NCI-H1092 (cell line): ENCODE measurements around the gene ZNF20.

Experiments used
- DNase-seq: peaks from one replicate; lab custom pipeline; 2025; lab: John Stamatoyannopoulos, UW

The ZNF20 gene

DNA sequence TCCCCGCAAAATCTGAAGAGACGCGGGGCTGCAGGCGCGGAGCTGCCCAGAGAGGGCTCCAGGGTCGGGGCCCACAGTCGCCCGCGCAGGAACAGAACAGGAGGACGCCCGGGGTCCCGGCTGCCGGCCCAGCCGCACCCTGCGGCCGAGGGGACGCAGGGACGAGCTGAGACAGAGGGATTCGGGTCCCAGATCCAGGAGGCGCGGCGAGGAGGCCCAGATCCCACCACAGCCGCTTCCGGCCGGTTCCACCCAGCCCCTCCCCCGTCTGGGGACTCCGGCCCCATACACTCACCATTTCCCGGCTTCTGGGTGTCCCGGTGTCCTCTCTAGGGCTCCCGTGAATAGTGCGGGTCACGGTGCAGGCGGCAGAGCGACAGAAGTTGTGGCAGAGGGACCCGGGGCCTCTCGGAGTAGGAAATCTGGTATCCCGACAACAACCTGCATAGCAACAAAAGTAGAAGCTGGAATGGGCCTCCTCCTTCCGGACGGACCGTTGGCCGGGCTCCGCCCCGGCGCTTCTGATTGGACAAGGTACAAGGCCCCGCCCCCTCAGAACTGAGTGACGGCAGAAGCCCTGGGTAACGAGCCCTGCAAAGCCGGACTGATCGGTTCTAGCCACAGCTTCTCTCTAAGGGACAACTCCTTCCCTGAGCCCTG lies at the start of gene ZNF20:
Gene ZNF20, minus strand, starts transcription at position 466 of the 660 bp plus-strand sequence. Its CDS starts 168 bp downstream, at position 298.
- peak; percentile 84 for DNase-seq

DNA sequence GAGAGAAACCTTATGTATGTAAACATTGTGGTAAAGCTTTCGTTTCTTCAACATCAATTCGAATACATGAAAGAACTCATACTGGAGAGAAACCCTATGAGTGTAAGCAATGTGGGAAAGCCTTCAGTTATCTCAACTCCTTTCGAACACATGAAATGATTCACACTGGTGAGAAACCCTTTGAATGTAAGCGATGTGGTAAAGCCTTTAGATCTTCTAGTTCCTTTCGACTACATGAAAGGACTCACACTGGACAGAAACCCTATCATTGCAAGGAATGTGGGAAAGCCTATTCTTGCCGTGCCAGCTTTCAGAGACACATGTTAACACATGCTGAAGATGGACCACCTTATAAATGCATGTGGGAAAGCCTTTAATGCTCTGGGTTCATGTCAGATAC lies 47.5 kb upstream of the ZNF20 start:
- DNase-seq = no peak

DNA sequence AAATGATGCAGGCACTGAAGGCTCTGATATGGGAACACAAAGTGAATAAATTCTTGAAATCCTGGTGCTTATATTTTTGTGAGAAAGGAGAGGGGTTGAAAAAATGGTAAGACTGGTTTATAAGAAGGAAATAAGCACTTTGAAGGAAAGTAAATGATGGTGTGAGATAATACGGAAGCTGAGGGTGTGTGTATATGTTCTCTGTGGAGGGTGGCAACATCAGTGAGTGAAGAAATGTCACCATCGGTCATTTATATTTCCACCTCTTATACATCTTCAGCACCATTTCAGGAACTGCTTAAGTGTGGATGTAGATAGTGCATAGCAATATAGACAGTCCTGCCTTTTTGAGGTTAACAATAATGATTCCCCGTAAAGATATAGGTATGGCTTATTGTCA lies 40.2 kb upstream of the ZNF20 start:
- DNase-seq = no peak

DNA sequence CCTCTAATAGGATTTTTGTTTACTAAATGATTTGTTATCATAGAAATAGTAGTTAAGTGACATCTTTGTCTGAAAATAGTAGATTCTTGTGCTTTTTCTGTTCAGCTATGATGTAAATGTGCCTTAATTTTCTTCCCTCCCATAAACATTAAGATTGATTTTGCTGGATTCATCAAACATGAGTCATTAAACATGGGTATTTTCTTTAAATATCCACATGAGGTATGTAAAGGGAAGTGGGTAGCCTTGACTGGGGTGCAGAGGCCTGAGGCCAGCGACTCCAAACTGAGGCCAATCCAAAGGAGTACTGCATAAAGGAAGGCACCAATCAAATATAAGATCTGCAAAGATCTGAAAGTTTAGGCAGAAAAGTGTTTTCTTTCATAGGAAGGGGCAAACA lies 26.5 kb upstream of the ZNF20 start:
- no peak for DNase-seq

DNA sequence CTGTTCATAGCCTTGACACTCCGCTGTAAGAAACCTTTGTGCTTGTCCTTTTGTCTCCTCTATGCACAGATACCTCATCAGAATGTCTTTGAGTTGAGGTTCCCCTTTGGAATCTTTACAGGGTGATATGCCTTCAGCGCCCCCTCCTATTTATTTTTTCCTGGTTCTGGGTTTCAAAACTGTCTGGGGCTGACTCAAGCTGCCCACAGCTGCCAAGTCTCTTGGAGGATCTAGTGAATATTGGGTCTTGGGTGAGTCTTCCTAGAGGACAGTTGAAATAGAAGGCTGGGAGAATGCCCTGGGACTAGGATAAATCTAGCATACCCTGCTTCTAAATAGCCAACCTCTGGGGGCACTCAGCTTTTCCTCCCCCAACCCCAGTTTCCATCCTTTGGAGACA lies 23.7 kb upstream of the ZNF20 start:
- DNase-seq = no peak

DNA sequence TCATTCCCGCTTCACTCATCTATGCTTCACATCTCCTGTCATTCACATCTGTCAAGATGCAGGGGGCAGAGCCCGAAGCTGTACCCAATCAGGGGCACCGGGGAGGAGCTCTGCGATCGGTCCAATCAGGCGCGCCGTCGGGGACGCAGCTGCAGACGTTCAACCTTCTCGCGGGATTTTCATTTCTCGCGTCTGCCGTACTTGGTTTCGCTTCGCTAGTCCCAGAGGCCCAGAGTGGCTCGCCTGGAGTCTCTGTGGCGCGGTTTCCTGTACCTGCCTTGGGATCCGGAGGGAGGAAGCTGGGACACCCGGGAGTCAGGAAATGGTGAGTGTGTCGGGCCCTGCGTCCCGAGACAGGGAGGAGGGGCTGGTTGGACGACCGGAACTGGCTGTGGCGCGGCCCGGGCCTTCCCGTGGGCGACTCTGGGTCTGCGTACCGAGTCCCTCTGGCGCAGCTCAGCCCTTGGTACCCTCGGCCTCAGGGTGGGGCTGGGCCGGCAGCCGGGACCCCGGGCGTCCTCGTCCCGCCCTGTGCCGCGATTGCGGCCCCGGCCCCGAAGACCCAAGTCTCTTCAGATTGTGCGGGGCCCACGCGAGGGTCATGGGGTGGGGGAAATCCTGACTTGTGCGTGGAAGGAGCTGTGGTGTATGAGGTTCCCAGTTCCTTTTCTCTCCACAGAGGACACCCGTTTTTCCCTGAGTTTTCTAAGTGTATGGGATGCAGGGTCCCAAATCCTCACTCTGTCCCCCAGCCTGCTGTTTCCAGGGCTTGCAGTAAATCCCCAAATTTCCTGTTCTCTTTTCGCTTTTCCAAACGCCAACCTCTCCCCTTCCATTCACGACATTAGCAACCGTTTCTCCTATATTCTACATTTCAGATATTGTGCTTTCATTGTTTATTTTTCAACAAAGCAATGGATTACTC lies 23.0 kb upstream of the ZNF20 start, which contains the start of gene ZNF136:
Gene ZNF136, plus strand, starts transcription at position 215 of the 925 bp plus-strand sequence. Its CDS starts 108 bp downstream, at position 323.
- DNase-seq = peak; percentile 98

DNA sequence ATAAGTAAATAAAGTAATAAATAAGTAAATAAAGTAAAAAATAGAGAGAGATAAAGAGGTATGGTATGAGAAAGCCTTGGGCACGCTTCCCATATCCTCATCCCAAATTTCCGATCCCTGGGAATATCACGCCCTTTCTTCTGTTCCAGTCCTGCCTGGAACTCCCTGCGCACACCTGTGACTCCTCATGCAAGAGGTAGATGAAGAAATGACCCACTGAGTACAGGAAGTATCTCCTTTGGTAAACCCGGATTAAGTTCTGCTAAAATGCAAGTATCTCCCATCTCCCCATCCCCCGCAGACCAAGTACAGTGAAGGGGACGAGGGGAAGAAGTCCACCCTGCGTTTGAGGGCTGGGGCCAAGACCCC lies 22.3 kb upstream of the ZNF20 start:
- DNase-seq = no peak

DNA sequence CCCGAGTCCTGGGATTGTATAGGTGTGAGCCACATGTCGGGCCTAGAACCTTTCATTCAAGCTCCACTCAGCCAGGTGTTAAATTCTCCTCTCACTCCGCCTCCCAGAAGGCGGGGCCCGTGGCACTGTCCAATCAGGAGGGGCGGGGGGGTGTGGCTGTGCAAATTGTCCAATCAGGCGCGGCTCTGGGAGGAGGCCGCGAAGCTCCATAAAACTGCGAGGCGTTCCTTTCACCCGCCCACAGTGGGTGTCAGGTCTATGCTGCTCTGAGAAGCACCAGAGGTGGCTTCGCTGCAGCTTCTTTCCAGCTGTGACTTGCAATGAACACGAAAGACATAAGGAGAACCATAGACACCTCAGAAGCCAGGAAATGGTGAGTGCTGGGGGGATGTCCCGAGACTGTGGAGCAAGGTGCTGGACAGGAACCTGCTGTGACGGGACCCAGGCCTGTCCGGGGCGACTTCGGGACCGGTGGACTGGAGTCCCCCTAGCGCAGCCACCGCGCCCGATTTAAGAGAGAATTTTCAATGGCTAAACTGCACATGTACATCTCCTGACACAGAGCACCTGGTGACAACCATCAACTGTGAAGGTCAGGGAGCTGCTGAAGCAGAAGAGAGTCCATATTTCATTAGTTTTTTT lies 19.7 kb upstream of the ZNF20 start:
- no peak for DNase-seq

DNA sequence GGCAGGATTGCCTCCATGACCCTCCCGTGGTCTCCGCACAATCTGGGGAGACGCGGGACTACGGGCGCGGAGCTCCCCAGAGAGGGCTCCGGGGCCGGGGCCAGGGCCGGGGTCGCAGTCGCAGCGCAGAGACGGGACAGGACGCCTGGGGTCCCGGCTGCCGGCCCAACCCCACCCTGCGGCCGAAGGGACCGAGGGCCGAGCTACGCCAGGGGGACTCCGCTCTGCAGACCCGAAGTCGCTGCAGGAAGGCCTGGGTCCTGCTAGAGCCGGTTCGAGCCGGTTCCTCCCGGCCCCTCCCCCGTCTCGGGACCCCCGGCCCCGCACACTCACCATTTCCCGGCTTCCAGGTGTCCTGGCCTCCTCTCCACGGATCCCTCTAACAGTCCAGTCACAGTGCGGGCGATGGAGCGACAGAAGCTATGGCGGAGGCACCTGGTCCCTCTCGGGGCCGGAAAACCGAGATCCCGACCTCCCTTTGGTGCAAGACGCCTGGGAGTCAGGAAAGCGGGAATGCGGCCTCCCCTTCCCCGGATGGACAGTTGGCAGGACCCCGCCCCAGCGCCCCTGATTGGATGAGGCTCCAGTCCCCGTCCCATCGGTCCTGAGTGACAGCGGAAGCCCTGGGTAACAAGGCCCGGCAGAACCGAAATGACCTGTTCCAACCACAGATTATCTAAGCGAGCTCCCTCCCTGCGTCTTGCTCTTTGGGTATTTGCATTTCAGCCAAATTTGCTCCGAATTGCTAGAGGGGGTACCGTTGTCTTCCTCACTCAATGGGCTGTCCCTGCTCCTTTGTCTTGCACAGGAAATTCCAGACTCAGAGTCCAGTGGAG lies 16.3 kb upstream of the ZNF20 start, which contains the start of gene ZNF625:
Gene ZNF625, minus strand, starts transcription at position 512 of the 836 bp plus-strand sequence. Its CDS starts 176 bp downstream, at position 336.
- peak; percentile 94 for DNase-seq

DNA sequence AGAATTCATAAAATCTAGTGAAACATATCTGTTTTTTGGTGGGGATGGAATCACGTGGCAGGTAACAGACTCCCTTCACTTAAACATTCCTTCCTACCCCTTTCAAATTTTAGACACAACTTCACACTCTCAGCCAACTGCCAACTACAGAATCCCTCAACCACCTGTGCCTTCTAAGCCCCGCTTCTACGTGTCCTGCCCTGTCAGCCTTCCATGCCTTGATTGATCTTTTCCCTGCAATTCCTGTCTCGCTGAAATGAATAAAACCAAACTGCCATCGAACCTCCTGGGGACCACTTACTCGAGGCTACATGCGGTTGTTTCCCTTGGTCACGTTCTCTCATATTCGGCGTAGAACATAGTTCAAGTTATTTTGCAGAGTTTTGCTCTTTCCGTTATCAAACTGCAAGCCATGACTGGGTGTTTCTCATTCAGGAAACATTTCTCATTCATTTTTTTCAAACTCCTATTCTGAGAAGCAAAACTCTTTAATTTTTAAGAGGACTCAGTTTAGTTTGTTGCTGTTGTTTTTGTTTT lies 15.2 kb upstream of the ZNF20 start:
- no peak for DNase-seq

DNA sequence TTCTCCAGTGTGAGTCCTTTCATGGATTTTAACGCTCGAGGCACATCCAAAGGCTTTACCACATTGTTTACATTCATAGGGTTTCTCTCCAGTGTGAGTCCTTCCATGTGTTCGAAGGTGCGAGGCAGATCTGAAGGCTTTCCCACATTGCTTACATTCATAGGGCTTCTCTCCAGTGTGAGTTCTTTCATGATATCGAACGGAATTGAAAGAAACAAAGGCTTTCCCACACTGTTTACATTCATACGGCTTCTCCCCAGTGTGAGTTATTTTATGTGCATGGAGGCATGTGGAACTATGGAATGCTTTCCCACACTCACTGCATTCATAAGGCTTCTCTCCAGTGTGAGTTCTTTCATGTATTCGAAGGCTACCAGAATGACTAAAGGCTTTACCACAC lies 5.2 kb upstream of the ZNF20 start:
- no peak for DNase-seq

DNA sequence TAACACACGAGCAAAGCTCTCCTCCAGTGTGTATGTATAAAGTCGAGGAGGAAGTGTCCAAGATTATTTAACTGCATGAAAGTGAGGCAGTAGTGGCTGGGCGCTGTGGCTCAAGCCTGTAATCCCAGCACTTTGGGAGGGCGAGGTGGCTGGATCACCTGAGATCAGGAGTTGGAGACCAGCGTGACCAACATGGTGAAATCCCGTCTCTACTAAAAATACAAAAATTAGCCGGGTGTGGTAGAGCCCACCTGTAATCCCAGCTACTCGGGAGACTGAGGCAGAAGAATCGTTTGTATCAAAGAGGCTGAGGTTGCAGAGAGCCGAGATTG lies 1.2 kb upstream of the ZNF20 start:
- no peak for DNase-seq

DNA sequence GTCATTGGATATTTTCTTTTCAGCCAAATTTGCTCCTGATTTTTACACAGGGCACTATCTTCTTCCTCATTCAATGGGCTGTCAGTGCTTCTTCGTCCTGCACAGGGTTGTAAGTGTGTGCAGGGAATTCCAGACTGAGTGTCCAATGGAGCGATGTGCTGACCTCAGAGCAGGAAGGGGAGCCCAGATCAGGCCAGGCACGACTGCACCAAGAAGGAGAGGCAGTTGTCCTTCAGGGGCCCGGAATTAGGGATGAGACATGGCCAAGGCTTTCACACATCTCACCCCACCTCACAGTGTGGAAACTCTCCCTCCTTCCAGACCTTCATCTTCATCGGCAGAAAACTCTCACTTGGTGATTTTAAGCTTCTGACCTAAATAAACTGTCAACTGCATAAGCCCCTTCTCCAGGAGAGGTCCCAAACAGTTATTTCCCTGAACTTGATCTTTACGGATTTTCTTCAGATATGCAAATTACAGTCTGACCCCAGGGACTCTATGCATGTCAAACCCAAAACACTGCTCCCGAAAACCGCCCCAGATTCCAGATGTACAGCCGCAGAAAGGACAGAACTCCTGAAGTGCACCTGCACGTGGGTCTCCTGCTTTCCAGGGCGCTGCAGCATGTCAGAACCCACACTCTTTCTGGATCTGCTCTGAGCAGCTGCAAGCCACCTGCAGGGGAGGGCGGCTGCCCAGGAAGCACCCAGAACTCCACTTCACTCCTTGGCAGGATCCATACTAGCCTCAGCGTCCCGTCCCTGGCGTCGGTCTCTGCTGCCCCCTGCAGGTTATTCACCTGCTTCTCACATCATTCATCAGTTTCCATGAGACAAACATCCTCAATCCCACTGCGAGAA lies 625 bp upstream of the ZNF20 start:
- DNase-seq = peak; percentile 67

DNA sequence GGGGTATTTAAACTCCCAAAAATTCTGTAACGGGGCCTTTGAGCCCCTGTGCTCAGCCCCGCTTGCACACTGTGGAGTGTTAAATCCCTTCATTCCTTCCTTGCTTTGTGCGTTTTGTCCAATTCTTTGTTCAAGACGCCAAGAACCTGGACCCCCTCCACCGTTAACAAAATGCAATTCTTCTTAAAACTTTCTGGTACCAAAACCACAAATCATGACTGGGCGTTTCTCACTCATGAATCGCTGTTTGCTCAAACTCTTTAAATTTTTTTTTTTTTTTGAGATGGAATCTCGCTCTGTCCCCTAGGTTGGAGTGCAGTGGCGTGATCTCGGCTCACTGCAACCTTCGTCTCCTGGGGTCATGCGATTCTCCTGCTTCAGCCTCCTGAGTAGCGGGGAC lies 881 bp downstream of the ZNF20 start:
- DNase-seq = no peak

DNA sequence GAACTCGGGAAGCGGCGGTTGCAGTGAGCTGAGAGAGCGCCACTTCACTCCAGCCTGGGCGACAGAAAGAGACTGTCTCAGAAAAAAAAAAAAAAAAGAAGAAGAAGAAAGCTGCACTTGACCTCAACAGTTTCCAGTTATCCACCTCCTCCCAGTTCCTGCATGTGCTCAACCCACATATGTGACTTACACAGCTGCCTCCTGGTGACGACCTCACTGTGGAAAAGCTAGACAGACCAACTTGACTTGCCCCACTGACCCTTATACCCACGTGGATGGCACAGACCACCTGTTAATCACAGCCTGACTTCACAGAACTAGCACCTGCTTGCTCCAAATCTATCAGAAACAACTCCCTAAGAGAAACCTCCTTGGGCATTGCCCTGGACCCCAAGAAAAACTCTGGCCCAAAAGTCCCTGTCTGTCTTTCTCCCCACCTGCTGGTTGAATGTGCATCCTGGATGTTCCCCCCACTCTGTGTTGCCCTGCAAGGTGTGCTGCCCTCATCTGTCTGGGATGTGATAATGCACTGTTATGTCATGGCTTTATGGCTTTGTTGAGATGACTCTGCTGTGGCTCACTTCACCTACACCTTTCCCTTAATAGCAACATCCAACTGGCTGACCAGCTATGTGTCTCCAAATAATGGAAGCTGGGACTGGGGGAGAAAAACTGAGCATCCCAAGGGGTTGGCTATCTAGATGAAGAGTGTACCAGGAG lies 2.8 kb downstream of the ZNF20 start:
- DNase-seq = no peak

DNA sequence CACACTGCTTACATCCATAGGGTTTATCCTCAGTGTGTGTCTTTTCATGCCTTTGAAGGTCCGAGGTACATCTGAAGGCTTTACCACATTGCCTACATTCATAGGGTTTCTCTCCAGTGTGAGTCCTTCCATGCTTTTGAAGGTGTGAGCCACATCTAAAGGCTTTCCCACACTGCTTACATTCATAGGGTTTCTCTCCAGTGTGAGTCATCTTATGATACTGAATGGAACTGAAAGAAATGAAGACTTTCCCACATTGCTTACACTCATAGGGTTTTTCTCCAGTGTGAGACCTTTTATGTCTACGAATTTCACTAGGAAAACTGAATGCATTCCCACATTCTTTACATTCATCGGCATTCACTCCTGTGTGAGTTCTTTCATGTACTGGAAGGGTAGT lies 7.1 kb downstream of the ZNF20 start:
- DNase-seq = no peak

DNA sequence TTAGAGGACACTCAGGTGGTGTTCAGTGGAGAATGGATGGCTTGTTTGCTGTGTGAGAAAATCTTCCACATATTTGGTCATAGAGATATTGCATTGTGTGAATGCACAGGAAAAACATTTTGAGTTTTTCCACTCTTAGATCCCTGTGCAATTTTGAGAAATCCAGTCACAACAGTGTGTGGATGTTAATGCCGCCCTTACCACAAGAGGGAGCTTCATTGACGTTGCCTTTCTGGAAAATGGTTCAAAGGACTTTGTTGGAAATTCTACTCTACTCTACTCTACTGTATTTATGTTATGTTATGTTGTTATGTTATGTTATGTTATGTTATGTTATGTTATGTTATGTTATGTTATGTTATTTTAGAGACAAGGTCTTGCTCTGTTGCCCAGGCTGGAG lies 13.4 kb downstream of the ZNF20 start:
- DNase-seq = no peak

DNA sequence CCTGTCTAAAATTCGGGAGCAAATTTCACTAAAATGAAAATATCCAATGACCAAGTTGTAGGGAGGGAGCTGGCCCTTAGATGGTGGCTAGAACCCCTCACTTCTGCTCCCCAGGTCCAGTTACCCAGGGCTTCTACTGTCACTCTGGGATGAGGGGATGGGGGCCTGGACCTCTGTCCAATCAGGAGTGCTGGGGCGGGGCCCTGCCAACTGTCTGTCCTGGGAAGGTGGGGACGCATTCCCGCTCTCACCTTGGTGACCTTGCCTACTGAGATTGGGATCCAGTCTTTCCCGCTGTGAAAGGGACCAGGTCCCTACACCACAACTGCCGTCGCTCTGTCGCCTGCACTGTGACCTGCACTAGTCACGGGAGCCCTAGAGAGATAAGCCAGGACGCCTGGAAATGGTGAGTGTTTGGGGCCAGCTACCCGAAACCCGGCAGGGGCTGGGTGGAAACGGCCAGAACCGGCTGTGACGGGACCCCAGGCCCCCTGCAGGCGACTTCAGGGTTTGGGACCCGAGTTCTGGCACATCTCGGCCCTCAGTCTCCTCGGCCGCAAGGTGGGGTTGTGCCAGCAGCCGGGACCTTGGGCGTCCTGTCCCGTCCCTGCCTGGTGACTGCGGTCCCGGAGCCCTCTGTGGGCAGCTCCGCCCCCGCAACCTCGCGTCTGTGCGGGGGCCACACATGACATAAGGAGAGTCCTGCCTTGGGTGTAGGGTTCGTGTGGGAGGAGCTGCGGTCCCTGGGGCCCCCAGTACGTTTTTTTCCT lies 22.8 kb downstream of the ZNF20 start:
- no peak for DNase-seq

DNA sequence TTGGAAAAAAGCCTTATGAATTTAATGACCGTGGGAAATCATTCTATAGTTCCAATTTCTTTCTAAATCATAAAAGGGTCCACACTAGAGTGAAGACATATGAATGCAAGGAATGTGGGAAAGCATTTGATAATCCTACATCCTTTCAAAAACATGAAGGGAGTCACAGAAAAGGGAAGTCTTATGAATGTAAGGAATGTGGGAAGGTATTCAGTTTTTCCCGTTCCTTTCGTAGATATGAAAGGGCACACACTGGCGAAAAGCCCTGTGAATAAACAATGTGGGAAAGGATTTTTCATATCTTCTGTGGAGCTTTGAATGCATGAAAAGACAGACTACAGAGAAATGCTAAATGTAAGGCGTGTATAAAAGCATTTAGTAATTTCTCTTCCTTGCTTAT lies 27.0 kb downstream of the ZNF20 start:
- DNase-seq = no peak
